Keratinocyte (primary cell): ENCODE measurements around the gene BPTF.
A peak's percentile ranks its signal among the peaks of the same experiment; 100 is the strongest.

Source experiments
- CTCF ChIP-seq, 3 experiments: IDR thresholded peaks in 1 of 3; conservative IDR thresholded peaks in 1 of 3; optimal IDR thresholded peaks in 1 of 3; 2 replicates in 2 of 3; 3 replicates in 1 of 3; pipeline versions ENCODE3 to v1.5.1; 2011; ENCODE audit warnings: low read length in 3 of 3, mild to moderate bottlenecking in 3 of 3, moderate library complexity in 2 of 3, control low read depth in 1 of 3, inconsistent platforms in 1 of 3; ENCODE audit not compliant: insufficient read depth in 2 of 3; ENCODE audit errors: extremely low read depth in 1 of 3
- EZH2 ChIP-seq: IDR thresholded peaks from one replicate; pipeline ENCODE4 v1.6.1; 2012; ENCODE audit warnings: inconsistent platforms, mild to moderate bottlenecking, low read length, moderate library complexity

GRCh38 chr17:67824735-67825626, at the start of gene BPTF:
- TF ChIP-seq CTCF (optimal IDR thresholded peaks at IDR 0.05 in 1 of 3, IDR thresholded peaks at IDR 0.05 in 1 of 3, conservative IDR thresholded peaks at IDR 0.05 in 1 of 3; ENCODE audit: extremely low read depth in 1 of 3, insufficient read depth in 2 of 3, low read length in 3 of 3) (peak; percentile 79 to 92 (median 80)), EZH2 (no peak)
